WTC11 (cell line): ENCODE data around the gene SEC16B. TPM values are rescaled to one million over a fixed set of nuclear protein-coding genes. Genes with fewer than 3 reads are reported as not detected.

Experiments used
- ATAC-seq: fragments of 200-7000 bp; cut with Tn5 transposase; 2 replicates; pipeline ENCODE4 v1.10.0; 2021; ENCODE audit warnings: mild to moderate bottlenecking, moderate library complexity
- CTCF ChIA-PET: fragments of 300-600 bp; sonication (Branson Sonifier 250); formaldehyde crosslinking; loops from one replicate; lab custom pipeline; 2021; ENCODE audit warnings: antibody characterized with exemption; lab: Charles Lee
- POLR2A ChIA-PET: fragments of 350-600 bp; sonication (Branson Sonifier 250); formaldehyde crosslinking; loops from one replicate; lab custom pipeline; 2021; ENCODE audit warnings: antibody characterized with exemption; lab: Charles Lee
- DNase-seq: peaks from one replicate; pipeline ENCODE4 v3.0.0; 2021; ENCODE audit warnings: low spot score
- H3K27ac Mint-ChIP-seq: 2 replicates; pipeline ENCODE4 v1.8.0; 2021; ENCODE audit warnings: mixed read lengths
- H3K27me3 Mint-ChIP-seq: 2 replicates; pipeline ENCODE4 v1.8.0; 2021; ENCODE audit warnings: low read depth, mild to moderate bottlenecking, moderate library complexity, mixed read lengths
- H3K36me3 Mint-ChIP-seq: 2 replicates; pipeline ENCODE4 v1.8.0; 2021; ENCODE audit warnings: mixed read lengths
- H3K4me1 Mint-ChIP-seq: 2 replicates; pipeline ENCODE4 v1.8.0; 2022; ENCODE audit warnings: mixed read lengths
- H3K4me3 Mint-ChIP-seq: 2 replicates; pipeline ENCODE4 v1.8.0; 2021; ENCODE audit warnings: mild to moderate bottlenecking, moderate library complexity, mixed read lengths
- H3K9me3 Mint-ChIP-seq: 2 replicates; pipeline ENCODE4 v1.8.0; 2021; ENCODE audit warnings: mixed read lengths
- CBFB ChIP-seq: sonication (generic); formaldehyde crosslinking; IDR thresholded peaks from 2 replicates; pipeline ENCODE4 v1.8.1; 2022; ENCODE audit warnings: mild to moderate bottlenecking, low read depth, missing genetic modification reagents
- ELF4 ChIP-seq: sonication (generic); formaldehyde crosslinking; IDR thresholded peaks from 2 replicates; pipeline ENCODE4 v1.8.1; 2022; ENCODE audit warnings: low read depth, mild to moderate bottlenecking, moderate library complexity, missing genetic modification reagents
- FOXP1 ChIP-seq: sonication (generic); formaldehyde crosslinking; IDR thresholded peaks from 2 replicates; pipeline ENCODE4 v1.8.0; 2022; ENCODE audit warnings: missing genetic modification reagents, mild to moderate bottlenecking, moderate library complexity, borderline replicate concordance
- JUN ChIP-seq: sonication (generic); formaldehyde crosslinking; IDR thresholded peaks from 2 replicates; pipeline ENCODE4 v1.8.0; 2023; ENCODE audit warnings: mild to moderate bottlenecking, missing genetic modification reagents
- KAT7 ChIP-seq: sonication (generic); formaldehyde crosslinking; IDR thresholded peaks from 2 replicates; pipeline ENCODE4 v1.8.1; 2023; ENCODE audit warnings: missing genetic modification reagents, mild to moderate bottlenecking, borderline replicate concordance
- SMAD4 ChIP-seq: sonication (generic); formaldehyde crosslinking; IDR thresholded peaks from 2 replicates; pipeline ENCODE4 v1.8.0; 2022; ENCODE audit warnings: mild to moderate bottlenecking, missing genetic modification reagents
- TP53 ChIP-seq: sonication (generic); formaldehyde crosslinking; IDR thresholded peaks from 2 replicates; pipeline ENCODE4 v1.8.1; 2023; ENCODE audit warnings: mild to moderate bottlenecking, missing genetic modification reagents
- total RNA-seq: library from RNA; stranded (reverse); gene quantifications from 3 replicates; pipeline ENCODE4 v1.2.3, GENCODE V29; 2021
- TF ChIP-seq, protein P1 (sequence below): sonication (generic); formaldehyde crosslinking; IDR thresholded peaks from 2 replicates; pipeline ENCODE4 v1.8.0; 2023; ENCODE audit warnings: missing genetic modification reagents, mild to moderate bottlenecking, borderline replicate concordance
- TF ChIP-seq, protein P2 (sequence below): sonication (generic); formaldehyde crosslinking; IDR thresholded peaks from 2 replicates; pipeline ENCODE4 v1.8.0; 2022; ENCODE audit warnings: missing genetic modification reagents
- TF ChIP-seq, protein P3 (sequence below): sonication (generic); formaldehyde crosslinking; conservative IDR thresholded peaks from 2 replicates; pipeline ENCODE4 v1.8.1; 2023; ENCODE audit warnings: mild to moderate bottlenecking, low read depth, missing genetic modification reagents, moderate library complexity
- TF ChIP-seq, protein P4 (sequence below): fragments of 250-450 bp; sonication (Bioruptor Pico); IDR thresholded peaks from 2 replicates; pipeline ENCODE4 v1.9.0; 2021; ENCODE audit warnings: mild to moderate bottlenecking
- TF ChIP-seq, protein P5 (sequence below): sonication (generic); formaldehyde crosslinking; IDR thresholded peaks from 2 replicates; pipeline ENCODE4 v1.8.0; 2023; ENCODE audit warnings: missing genetic modification reagents
- TF ChIP-seq, protein P6 (sequence below): sonication (generic); formaldehyde crosslinking; IDR thresholded peaks from 2 replicates; pipeline ENCODE4 v1.8.1; 2023; ENCODE audit warnings: mild to moderate bottlenecking, missing genetic modification reagents
- TF ChIP-seq, protein P7 (sequence below): sonication (generic); formaldehyde crosslinking; IDR thresholded peaks from 2 replicates; pipeline ENCODE4 v1.8.0; 2023; ENCODE audit warnings: mild to moderate bottlenecking, missing genetic modification reagents

The SEC16B gene
- total RNA-seq, 1 experiment from 2014 or later, result 0.90 TPM

DNA sequence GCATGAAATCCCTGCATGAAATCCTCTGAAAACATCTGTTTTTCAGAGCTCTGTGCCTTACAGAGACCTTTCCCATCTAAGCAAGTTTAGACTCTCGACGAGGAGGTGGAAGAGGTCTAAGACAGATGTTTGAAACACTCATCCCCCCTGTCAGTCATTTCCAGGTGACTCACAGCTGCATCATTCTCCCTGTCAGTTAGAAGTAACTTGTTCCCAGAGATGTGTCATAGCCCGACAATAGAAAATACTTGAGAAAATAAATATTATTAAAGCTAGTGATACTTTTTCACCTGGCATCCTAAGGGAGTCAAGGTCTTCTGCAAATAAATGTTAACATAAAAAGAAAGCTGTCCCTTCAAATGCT lies 41.6 kb upstream of the SEC16B start (continued):
- TF ChIP-seq, protein P1, sequence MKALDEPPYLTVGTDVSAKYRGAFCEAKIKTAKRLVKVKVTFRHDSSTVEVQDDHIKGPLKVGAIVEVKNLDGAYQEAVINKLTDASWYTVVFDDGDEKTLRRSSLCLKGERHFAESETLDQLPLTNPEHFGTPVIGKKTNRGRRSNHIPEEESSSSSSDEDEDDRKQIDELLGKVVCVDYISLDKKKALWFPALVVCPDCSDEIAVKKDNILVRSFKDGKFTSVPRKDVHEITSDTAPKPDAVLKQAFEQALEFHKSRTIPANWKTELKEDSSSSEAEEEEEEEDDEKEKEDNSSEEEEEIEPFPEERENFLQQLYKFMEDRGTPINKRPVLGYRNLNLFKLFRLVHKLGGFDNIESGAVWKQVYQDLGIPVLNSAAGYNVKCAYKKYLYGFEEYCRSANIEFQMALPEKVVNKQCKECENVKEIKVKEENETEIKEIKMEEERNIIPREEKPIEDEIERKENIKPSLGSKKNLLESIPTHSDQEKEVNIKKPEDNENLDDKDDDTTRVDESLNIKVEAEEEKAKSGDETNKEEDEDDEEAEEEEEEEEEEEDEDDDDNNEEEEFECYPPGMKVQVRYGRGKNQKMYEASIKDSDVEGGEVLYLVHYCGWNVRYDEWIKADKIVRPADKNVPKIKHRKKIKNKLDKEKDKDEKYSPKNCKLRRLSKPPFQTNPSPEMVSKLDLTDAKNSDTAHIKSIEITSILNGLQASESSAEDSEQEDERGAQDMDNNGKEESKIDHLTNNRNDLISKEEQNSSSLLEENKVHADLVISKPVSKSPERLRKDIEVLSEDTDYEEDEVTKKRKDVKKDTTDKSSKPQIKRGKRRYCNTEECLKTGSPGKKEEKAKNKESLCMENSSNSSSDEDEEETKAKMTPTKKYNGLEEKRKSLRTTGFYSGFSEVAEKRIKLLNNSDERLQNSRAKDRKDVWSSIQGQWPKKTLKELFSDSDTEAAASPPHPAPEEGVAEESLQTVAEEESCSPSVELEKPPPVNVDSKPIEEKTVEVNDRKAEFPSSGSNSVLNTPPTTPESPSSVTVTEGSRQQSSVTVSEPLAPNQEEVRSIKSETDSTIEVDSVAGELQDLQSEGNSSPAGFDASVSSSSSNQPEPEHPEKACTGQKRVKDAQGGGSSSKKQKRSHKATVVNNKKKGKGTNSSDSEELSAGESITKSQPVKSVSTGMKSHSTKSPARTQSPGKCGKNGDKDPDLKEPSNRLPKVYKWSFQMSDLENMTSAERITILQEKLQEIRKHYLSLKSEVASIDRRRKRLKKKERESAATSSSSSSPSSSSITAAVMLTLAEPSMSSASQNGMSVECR (CRISPR knock-in tag), result no peak
- no peak for TF ChIP-seq FOXP1 (CRISPR knock-in tag)
- no peak for TF ChIP-seq CBFB (CRISPR knock-in tag)
- TF ChIP-seq, protein P2, sequence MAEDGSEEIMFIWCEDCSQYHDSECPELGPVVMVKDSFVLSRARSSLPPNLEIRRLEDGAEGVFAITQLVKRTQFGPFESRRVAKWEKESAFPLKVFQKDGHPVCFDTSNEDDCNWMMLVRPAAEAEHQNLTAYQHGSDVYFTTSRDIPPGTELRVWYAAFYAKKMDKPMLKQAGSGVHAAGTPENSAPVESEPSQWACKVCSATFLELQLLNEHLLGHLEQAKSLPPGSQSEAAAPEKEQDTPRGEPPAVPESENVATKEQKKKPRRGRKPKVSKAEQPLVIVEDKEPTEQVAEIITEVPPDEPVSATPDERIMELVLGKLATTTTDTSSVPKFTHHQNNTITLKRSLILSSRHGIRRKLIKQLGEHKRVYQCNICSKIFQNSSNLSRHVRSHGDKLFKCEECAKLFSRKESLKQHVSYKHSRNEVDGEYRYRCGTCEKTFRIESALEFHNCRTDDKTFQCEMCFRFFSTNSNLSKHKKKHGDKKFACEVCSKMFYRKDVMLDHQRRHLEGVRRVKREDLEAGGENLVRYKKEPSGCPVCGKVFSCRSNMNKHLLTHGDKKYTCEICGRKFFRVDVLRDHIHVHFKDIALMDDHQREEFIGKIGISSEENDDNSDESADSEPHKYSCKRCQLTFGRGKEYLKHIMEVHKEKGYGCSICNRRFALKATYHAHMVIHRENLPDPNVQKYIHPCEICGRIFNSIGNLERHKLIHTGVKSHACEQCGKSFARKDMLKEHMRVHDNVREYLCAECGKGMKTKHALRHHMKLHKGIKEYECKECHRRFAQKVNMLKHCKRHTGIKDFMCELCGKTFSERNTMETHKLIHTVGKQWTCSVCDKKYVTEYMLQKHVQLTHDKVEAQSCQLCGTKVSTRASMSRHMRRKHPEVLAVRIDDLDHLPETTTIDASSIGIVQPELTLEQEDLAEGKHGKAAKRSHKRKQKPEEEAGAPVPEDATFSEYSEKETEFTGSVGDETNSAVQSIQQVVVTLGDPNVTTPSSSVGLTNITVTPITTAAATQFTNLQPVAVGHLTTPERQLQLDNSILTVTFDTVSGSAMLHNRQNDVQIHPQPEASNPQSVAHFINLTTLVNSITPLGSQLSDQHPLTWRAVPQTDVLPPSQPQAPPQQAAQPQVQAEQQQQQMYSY (CRISPR knock-in tag), result no peak
- TF ChIP-seq, protein P3, sequence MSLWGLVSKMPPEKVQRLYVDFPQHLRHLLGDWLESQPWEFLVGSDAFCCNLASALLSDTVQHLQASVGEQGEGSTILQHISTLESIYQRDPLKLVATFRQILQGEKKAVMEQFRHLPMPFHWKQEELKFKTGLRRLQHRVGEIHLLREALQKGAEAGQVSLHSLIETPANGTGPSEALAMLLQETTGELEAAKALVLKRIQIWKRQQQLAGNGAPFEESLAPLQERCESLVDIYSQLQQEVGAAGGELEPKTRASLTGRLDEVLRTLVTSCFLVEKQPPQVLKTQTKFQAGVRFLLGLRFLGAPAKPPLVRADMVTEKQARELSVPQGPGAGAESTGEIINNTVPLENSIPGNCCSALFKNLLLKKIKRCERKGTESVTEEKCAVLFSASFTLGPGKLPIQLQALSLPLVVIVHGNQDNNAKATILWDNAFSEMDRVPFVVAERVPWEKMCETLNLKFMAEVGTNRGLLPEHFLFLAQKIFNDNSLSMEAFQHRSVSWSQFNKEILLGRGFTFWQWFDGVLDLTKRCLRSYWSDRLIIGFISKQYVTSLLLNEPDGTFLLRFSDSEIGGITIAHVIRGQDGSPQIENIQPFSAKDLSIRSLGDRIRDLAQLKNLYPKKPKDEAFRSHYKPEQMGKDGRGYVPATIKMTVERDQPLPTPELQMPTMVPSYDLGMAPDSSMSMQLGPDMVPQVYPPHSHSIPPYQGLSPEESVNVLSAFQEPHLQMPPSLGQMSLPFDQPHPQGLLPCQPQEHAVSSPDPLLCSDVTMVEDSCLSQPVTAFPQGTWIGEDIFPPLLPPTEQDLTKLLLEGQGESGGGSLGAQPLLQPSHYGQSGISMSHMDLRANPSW (CRISPR knock-in tag), result no peak
- TF ChIP-seq ELF4, result no peak
- TF ChIP-seq, protein P4, sequence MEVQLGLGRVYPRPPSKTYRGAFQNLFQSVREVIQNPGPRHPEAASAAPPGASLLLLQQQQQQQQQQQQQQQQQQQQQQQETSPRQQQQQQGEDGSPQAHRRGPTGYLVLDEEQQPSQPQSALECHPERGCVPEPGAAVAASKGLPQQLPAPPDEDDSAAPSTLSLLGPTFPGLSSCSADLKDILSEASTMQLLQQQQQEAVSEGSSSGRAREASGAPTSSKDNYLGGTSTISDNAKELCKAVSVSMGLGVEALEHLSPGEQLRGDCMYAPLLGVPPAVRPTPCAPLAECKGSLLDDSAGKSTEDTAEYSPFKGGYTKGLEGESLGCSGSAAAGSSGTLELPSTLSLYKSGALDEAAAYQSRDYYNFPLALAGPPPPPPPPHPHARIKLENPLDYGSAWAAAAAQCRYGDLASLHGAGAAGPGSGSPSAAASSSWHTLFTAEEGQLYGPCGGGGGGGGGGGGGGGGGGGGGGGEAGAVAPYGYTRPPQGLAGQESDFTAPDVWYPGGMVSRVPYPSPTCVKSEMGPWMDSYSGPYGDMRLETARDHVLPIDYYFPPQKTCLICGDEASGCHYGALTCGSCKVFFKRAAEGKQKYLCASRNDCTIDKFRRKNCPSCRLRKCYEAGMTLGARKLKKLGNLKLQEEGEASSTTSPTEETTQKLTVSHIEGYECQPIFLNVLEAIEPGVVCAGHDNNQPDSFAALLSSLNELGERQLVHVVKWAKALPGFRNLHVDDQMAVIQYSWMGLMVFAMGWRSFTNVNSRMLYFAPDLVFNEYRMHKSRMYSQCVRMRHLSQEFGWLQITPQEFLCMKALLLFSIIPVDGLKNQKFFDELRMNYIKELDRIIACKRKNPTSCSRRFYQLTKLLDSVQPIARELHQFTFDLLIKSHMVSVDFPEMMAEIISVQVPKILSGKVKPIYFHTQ, result no peak
- TF ChIP-seq, protein P5, sequence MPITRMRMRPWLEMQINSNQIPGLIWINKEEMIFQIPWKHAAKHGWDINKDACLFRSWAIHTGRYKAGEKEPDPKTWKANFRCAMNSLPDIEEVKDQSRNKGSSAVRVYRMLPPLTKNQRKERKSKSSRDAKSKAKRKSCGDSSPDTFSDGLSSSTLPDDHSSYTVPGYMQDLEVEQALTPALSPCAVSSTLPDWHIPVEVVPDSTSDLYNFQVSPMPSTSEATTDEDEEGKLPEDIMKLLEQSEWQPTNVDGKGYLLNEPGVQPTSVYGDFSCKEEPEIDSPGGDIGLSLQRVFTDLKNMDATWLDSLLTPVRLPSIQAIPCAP (CRISPR knock-in tag), result no peak

DNA sequence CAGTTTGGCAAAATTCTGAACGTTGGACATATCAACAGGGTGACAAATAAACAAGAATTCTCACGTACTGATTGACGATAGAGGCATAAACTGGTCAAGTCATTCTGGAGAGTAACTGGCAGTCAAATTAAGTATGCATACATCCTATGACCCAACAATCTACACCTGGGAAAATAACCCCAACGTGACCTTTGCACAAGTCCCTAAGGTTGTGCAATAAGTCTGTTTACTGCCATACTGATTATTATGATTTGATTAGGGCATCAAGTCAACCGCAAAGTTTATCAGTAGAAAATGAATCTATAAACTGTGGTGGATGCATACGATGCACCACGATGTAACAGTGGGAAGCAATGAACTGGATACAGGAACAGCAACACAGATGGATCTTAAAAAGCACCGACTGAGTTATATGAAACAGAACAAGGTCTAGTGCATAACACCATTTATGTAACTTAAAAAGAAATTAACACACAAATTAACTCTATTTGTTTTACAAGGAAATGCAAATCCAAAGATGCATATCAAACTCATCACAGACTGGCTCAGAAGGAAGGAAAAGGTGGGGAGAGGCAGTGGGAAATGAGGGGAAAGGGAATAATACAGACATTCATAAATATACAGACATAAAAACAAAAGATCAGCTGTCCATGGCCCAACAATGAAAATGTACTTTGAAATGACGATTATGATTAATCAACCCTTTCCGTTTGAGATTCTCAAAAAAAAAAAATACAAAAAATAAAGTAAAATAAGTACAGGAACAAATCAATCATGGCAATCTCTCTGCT lies 41.0 kb upstream of the SEC16B start:
- Mint-ChIP-seq H3K36me3 (no peaks in the 10 kb centered on the region), H3K4me1 (peaks cover 35% of the 10 kb centered on the region), H3K4me3 (no peak overlapping the region), H3K27me3 (no peaks in the 10 kb centered on the region; the same call in 1 of the 2 replicates), H3K9me3 (peaks cover 3% of the 10 kb centered on the region; the same call in 1 of the 2 replicates), H3K27ac (no peak overlapping the region)
- ChIA-PET CTCF (interaction anchor here (1.0 to 1.3 kb wide), 3 partner anchors 10 to 21 kb away, joined by 3 read pairs; no protein-coding TSS in a partner anchor), POLR2A (no interaction called here)
- ATAC-seq, result no peak
- no peak for DNase-seq
- TF ChIP-seq, protein P6, sequence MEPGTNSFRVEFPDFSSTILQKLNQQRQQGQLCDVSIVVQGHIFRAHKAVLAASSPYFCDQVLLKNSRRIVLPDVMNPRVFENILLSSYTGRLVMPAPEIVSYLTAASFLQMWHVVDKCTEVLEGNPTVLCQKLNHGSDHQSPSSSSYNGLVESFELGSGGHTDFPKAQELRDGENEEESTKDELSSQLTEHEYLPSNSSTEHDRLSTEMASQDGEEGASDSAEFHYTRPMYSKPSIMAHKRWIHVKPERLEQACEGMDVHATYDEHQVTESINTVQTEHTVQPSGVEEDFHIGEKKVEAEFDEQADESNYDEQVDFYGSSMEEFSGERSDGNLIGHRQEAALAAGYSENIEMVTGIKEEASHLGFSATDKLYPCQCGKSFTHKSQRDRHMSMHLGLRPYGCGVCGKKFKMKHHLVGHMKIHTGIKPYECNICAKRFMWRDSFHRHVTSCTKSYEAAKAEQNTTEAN, result no peak
- no peak for TF ChIP-seq TP53
- TF ChIP-seq JUN (CRISPR knock-in tag), result no peak
- TF ChIP-seq KAT7 (CRISPR knock-in tag), result no peak
- TF ChIP-seq, protein P7, sequence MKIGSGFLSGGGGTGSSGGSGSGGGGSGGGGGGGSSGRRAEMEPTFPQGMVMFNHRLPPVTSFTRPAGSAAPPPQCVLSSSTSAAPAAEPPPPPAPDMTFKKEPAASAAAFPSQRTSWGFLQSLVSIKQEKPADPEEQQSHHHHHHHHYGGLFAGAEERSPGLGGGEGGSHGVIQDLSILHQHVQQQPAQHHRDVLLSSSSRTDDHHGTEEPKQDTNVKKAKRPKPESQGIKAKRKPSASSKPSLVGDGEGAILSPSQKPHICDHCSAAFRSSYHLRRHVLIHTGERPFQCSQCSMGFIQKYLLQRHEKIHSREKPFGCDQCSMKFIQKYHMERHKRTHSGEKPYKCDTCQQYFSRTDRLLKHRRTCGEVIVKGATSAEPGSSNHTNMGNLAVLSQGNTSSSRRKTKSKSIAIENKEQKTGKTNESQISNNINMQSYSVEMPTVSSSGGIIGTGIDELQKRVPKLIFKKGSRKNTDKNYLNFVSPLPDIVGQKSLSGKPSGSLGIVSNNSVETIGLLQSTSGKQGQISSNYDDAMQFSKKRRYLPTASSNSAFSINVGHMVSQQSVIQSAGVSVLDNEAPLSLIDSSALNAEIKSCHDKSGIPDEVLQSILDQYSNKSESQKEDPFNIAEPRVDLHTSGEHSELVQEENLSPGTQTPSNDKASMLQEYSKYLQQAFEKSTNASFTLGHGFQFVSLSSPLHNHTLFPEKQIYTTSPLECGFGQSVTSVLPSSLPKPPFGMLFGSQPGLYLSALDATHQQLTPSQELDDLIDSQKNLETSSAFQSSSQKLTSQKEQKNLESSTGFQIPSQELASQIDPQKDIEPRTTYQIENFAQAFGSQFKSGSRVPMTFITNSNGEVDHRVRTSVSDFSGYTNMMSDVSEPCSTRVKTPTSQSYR, result no peak
- TF ChIP-seq SMAD4 (CRISPR knock-in tag), result no peak
